Liver (tissue), 9 donors: Measurements from ENCODE around the gene EDC3. TPM values are rescaled to one million over a fixed set of nuclear protein-coding genes. Genes with fewer than 3 reads are reported as not detected.
"Not testable (repeated sequence)": the region's sequence is repeated elsewhere in the genome, so short reads cannot be mapped to it uniquely, and the experiment has no call there.

ENCODE experiments used
- DNase-seq: peaks from one replicate; pipeline ENCODE4 v3.0.0-alpha.2; 2017; ENCODE audit warnings: low spot score
- H3K27ac ChIP-seq, 2 donors: one replicate each; pipeline ENCODE4 v1.7.0; 2013; ENCODE audit warnings: inconsistent platforms in 2 of 2, low read length in 2 of 2, control low read depth in 1 of 2, low read depth in 1 of 2, mild to moderate bottlenecking in 1 of 2
- H3K27me3 ChIP-seq, 4 donors: one replicate each; pipeline versions ENCODE4 v1.6.1 to v1.7.0; 2013; ENCODE audit warnings: low read length in 3 of 4, inconsistent platforms in 1 of 4, mild to moderate bottlenecking in 1 of 4, moderate library complexity in 1 of 4; ENCODE audit not compliant: control insufficient read depth in 4 of 4, insufficient read depth in 4 of 4
- H3K36me3 ChIP-seq, 4 donors: one replicate each; pipeline versions ENCODE4 v1.6.1 to v1.7.0; 2013; ENCODE audit warnings: low read length in 3 of 4, mild to moderate bottlenecking in 3 of 4, low read depth in 1 of 4, moderate library complexity in 1 of 4; ENCODE audit not compliant: control insufficient read depth in 4 of 4, insufficient read depth in 3 of 4
- H3K4me1 ChIP-seq, 4 donors: one replicate each; pipeline versions ENCODE4 v1.6.1 to v1.7.0; 2013; ENCODE audit warnings: low read length in 3 of 4, mild to moderate bottlenecking in 3 of 4, moderate library complexity in 1 of 4; ENCODE audit not compliant: control insufficient read depth in 4 of 4, insufficient read depth in 4 of 4
- H3K4me3 ChIP-seq, 3 donors: one replicate each; pipeline versions ENCODE4 v1.6.1 to v1.7.0; 2013; ENCODE audit warnings: low read length in 3 of 3, control low read depth in 1 of 3, low read depth in 1 of 3, mild to moderate bottlenecking in 1 of 3
- H3K9ac ChIP-seq, 2 donors: one replicate each; pipeline ENCODE4 v1.7.0; 2013; ENCODE audit warnings: low read length in 2 of 2, mild to moderate bottlenecking in 2 of 2, moderate library complexity in 2 of 2, control low read depth in 1 of 2, low read depth in 1 of 2
- H3K9me3 ChIP-seq, 4 donors: one replicate each; pipeline versions ENCODE4 v1.6.1 to v1.7.0; 2013; ENCODE audit warnings: low read length in 3 of 4; ENCODE audit not compliant: control insufficient read depth in 4 of 4
- EGR1 ChIP-seq, 2 donors: IDR thresholded peaks; 2 replicates each; pipeline ENCODE4 v1.6.1; 2016 to 2018; ENCODE audit warnings: antibody characterized with exemption in 2 of 2, low read depth in 2 of 2
- FOXA1 ChIP-seq: IDR thresholded peaks from 2 replicates; pipeline ENCODE4 v1.6.1; 2016; ENCODE audit warnings: antibody characterized with exemption
- FOXA2 ChIP-seq: IDR thresholded peaks from 2 replicates; pipeline ENCODE4 v1.6.1; 2016; ENCODE audit warnings: antibody characterized with exemption
- GABPA ChIP-seq, 2 donors: IDR thresholded peaks in 1 of 2; conservative IDR thresholded peaks in 1 of 2; 2 replicates each; pipeline ENCODE4 v1.6.1; 2016; ENCODE audit warnings: antibody characterized with exemption in 2 of 2, mild to moderate bottlenecking in 1 of 2, moderate library complexity in 1 of 2
- HNF4A ChIP-seq, 2 donors: conservative IDR thresholded peaks; 2 replicates each; pipeline ENCODE4 v1.6.1; 2016; ENCODE audit warnings: antibody characterized with exemption in 2 of 2, mild to moderate bottlenecking in 2 of 2
- HNF4G ChIP-seq: IDR thresholded peaks from 2 replicates; pipeline ENCODE4 v1.6.1; 2016; ENCODE audit warnings: antibody characterized with exemption
- RXRA ChIP-seq, 2 donors: IDR thresholded peaks; 2 replicates each; pipeline ENCODE4 v1.6.1; 2017 to 2018; ENCODE audit warnings: antibody characterized with exemption in 2 of 2, mild to moderate bottlenecking in 1 of 2
- SP1 ChIP-seq: IDR thresholded peaks from 2 replicates; pipeline ENCODE4 v1.6.1; 2018; ENCODE audit warnings: antibody characterized with exemption, mild to moderate bottlenecking
- TAF1 ChIP-seq: conservative IDR thresholded peaks from 2 replicates; pipeline ENCODE4 v1.6.1; 2016; ENCODE audit warnings: antibody characterized with exemption, mild to moderate bottlenecking
- WGBS: extraction: QIAGEN DNeasy Blood & Tissue Kit; methylation state at CpG from one replicate; pipeline ENCODE4 v1.1.7; 2013; 5-methylcytosine and 5-hydroxymethylcytosine counted together
- polyA plus RNA-seq, 2 donors: library from polyadenylated mRNA; stranded (reverse) in 1 of 2; unstranded in 1 of 2; fragments of 200-250 nt in 1 of 2; fragments of >200 nt in 1 of 2; fragmentation: Nextera tagmentation in 1 of 2; extraction: Ambion mirVana in 1 of 2; gene quantifications; one replicate each; pipeline versions ENCODE4 v1.2.1 to v1.2.3, GENCODE V29; 2013 to 2015
- total RNA-seq, 2 donors: library from RNA; depleted of rRNA; stranded (reverse); fragments of >200 nt; gene quantifications; one replicate each; pipeline ENCODE4 v1.2.3, GENCODE V29; 2014
- TF ChIP-seq, protein P1 (sequence below): fragments of 150-350 bp; IDR thresholded peaks from 2 replicates; pipeline ENCODE4 v1.5.1; 2017; ENCODE audit warnings: improper control_type of control experiment, low read depth, low read length; ENCODE audit not compliant: missing input control
- TF ChIP-seq, protein P2 (sequence below): IDR thresholded peaks from 2 replicates; pipeline ENCODE4 v1.6.1; 2016; ENCODE audit warnings: antibody characterized with exemption
- donor health status: healthy.
- donor health status: healthy.
- donor health status: healthy.
- donor health status: healthy.
- donor health status: healthy.

The EDC3 gene
- total and polyA plus RNA-seq, 4 donors: 5.8 to 9.5 (median 7.4) TPM

GRCh38 chr15:74630284-74631086 is 65.3 kb downstream of the EDC3 start:
- no peak for DNase-seq
- TF ChIP-seq, protein P1, sequence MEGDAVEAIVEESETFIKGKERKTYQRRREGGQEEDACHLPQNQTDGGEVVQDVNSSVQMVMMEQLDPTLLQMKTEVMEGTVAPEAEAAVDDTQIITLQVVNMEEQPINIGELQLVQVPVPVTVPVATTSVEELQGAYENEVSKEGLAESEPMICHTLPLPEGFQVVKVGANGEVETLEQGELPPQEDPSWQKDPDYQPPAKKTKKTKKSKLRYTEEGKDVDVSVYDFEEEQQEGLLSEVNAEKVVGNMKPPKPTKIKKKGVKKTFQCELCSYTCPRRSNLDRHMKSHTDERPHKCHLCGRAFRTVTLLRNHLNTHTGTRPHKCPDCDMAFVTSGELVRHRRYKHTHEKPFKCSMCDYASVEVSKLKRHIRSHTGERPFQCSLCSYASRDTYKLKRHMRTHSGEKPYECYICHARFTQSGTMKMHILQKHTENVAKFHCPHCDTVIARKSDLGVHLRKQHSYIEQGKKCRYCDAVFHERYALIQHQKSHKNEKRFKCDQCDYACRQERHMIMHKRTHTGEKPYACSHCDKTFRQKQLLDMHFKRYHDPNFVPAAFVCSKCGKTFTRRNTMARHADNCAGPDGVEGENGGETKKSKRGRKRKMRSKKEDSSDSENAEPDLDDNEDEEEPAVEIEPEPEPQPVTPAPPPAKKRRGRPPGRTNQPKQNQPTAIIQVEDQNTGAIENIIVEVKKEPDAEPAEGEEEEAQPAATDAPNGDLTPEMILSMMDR: no peak
- TF ChIP-seq, protein P2, sequence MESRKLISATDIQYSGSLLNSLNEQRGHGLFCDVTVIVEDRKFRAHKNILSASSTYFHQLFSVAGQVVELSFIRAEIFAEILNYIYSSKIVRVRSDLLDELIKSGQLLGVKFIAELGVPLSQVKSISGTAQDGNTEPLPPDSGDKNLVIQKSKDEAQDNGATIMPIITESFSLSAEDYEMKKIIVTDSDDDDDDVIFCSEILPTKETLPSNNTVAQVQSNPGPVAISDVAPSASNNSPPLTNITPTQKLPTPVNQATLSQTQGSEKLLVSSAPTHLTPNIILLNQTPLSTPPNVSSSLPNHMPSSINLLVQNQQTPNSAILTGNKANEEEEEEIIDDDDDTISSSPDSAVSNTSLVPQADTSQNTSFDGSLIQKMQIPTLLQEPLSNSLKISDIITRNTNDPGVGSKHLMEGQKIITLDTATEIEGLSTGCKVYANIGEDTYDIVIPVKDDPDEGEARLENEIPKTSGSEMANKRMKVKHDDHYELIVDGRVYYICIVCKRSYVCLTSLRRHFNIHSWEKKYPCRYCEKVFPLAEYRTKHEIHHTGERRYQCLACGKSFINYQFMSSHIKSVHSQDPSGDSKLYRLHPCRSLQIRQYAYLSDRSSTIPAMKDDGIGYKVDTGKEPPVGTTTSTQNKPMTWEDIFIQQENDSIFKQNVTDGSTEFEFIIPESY: no peak
- TF ChIP-seq TAF1 (no peak), GABPA (IDR thresholded peaks at IDR 0.05 in 1 of 2, conservative IDR thresholded peaks at IDR 0.05 in 1 of 2) (no peak), RXRA (IDR thresholded peaks at IDR 0.05) (no peak), HNF4A (conservative IDR thresholded peaks at IDR 0.05) (no peak), SP1 (no peak), EGR1 (IDR thresholded peaks at IDR 0.05; ENCODE audit: low read depth in 2 of 2) (no peak), FOXA2 (no peak), FOXA1 (no peak), HNF4G (no peak)
- no peak overlapping the region for H3K27ac ChIP-seq
- no peaks in the 10 kb centered on the region for H3K9me3 ChIP-seq
- no peak overlapping the region for H3K9ac ChIP-seq
- H3K36me3 ChIP-seq: peaks cover 29 to 80% (median 57%) of the 10 kb centered on the region in 4 donors
- H3K27me3 ChIP-seq: no peaks in the 10 kb centered on the region
- no peak overlapping the region for H3K4me3 ChIP-seq
- H3K4me1 ChIP-seq: peaks cover 2 to 15% (median 7%) of the 10 kb centered on the region in 4 donors
- 89% methylated on average over 6 of the region's 6 CpGs for WGBS

DNA sequence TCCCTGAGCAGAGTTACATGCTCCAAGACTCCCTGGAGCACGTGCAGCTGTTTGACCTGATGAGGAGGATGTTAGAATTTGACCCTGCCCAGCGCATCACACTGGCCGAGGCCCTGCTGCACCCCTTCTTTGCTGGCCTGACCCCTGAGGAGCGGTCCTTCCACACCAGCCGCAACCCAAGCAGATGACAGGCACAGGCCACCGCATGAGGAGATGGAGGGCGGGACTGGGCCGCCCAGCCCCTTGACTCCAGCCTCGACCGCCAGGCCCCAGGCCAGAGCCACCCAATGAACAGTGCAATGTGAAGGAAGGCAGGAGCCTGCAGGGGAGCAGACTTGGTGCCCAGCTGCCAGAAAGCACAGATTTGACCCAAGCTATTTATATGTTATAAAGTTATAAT is 66.1 kb downstream of the EDC3 start:
- H3K4me3 ChIP-seq, H3K9me3 ChIP-seq, H3K9ac ChIP-seq, H3K27ac ChIP-seq, H3K27me3 ChIP-seq, DNase-seq: not testable (repeated sequence)
- Histone ChIP-seq H3K36me3 (peaks cover 34 to 83% (median 63%) of the 10 kb centered on the region in 4 donors), H3K4me1 (peaks cover 2 to 15% (median 7%) of the 10 kb centered on the region in 4 donors)
- WGBS: 87% methylated on average over 9 of the region's 10 CpGs

DNA sequence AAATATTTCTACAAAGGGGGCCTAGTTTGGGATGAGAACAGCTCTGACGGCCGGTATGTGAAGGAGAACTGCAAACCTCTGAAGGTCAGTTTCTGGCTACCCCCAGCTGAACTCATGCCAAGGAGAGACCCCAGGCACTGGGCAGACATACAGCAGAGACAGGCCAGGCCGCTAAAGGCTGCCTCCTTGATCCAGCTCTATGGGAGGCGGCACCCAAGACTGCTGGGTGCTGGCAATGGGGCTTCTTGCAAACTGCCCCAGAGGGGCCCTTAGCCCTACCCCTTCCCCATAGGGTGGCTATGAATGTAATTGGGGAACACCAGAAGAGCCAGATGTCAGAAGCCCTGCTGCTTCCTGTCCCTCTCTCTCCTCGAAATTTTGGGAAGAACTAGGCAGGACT is 66.9 kb downstream of the EDC3 start:
- Histone ChIP-seq H3K4me1 (peaks cover 2 to 15% (median 7%) of the 10 kb centered on the region in 4 donors), H3K36me3 (peaks cover 37 to 85% (median 66%) of the 10 kb centered on the region in 4 donors), H3K27me3 (no peaks in the 10 kb centered on the region), H3K9me3 (no peaks in the 10 kb centered on the region), H3K27ac (no peak overlapping the region), H3K9ac (no peak overlapping the region), H3K4me3 (no peak overlapping the region)
- DNase-seq: no peak
- 74% methylated on average over 5 of the region's 5 CpGs for WGBS
- TF ChIP-seq, protein P1: no peak
- TF ChIP-seq, protein P2: no peak
- no peak for TF ChIP-seq GABPA (IDR thresholded peaks at IDR 0.05 in 1 of 2, conservative IDR thresholded peaks at IDR 0.05 in 1 of 2)
